GM21576 (cell line): ENCODE results near the gene C5orf58.
"Not testable (repeated sequence)": the region's sequence is repeated elsewhere in the genome, so short reads cannot be mapped to it uniquely, and the experiment has no call there.

ENCODE experiments used
- ATAC-seq: cut with Tn5 transposase; IDR thresholded peaks from one replicate; pipeline ENCODE4 v1.9.1; 2021; ENCODE audit warnings: mild to moderate bottlenecking, moderate library complexity; ENCODE audit not compliant: unreplicated experiment

The C5orf58 gene

GRCh38 chr5:170223360-170223759, 9.4 kb upstream of the C5orf58 start:
- ATAC-seq, result no peak

GRCh38 chr5:170223906-170224305, 8.9 kb upstream of the C5orf58 start:
- ATAC-seq, result no peak

GRCh38 chr5:170225326-170226128, 7.3 kb upstream of the C5orf58 start:
- ATAC-seq, result no peak

GRCh38 chr5:170226129-170226615, 6.6 kb upstream of the C5orf58 start:
- no peak for ATAC-seq

GRCh38 chr5:170226661-170227060, 6.1 kb upstream of the C5orf58 start:
- no peak for ATAC-seq

GRCh38 chr5:170228762-170229435, 3.9 kb upstream of the C5orf58 start:
- ATAC-seq, result no peak

GRCh38 chr5:170233358-170233892, 640 bp downstream of the C5orf58 start:
- ATAC-seq, result no peak

- no peak for ATAC-seq
Measured at GRCh38 chr5:170235876-170236864, 3.4 kb downstream of the C5orf58 start.

- ATAC-seq, result no peak
Measured at GRCh38 chr5:170238456-170239196, 5.8 kb downstream of the C5orf58 start.

- not testable (repeated sequence) for ATAC-seq
Measured at GRCh38 chr5:170245436-170245835, 12.7 kb downstream of the C5orf58 start.

- no peak for ATAC-seq
Measured at GRCh38 chr5:170246126-170246870, 13.5 kb downstream of the C5orf58 start.

- no peak for ATAC-seq
Measured at GRCh38 chr5:170247363-170247762, 14.6 kb downstream of the C5orf58 start.

GRCh38 chr5:170248172-170248930, 15.6 kb downstream of the C5orf58 start:
- ATAC-seq, result no peak

GRCh38 chr5:170248931-170249227, 16.1 kb downstream of the C5orf58 start:
- ATAC-seq, result not testable (repeated sequence)

GRCh38 chr5:170249355-170249754, 16.6 kb downstream of the C5orf58 start:
- ATAC-seq, result no peak

- no peak for ATAC-seq
Measured at GRCh38 chr5:170250810-170251317, 18.1 kb downstream of the C5orf58 start.

GRCh38 chr5:170251462-170251861, 18.7 kb downstream of the C5orf58 start:
- no peak for ATAC-seq

GRCh38 chr5:170252109-170252508, 19.3 kb downstream of the C5orf58 start:
- ATAC-seq, result no peak
